HG02588 (cell line): ENCODE data around the gene PLPP4.

Experiments
- ATAC-seq: cut with Tn5 transposase; IDR thresholded peaks from one replicate; pipeline ENCODE4 v1.9.1; 2021; ENCODE audit warnings: mild to moderate bottlenecking, moderate library complexity; ENCODE audit not compliant: unreplicated experiment

PLPP4 gene

DNA sequence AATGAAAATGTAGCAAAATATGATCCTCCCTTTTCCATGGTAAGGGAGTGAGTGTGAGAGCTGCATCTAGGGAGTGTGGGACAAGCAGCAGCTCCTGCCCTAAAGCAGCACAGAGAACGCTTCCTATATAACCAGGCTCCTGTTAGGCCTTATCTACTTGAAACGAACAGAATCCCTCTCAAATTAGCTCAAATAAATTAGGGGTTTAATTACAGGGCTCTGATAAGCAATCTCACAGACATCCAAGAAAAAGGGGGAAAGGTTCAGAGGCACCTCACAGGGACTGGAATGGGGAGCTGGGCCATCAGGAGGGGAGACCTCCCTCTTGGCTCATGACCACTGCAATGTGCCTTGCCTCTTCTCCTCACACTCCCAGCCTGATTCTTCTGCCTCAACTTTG lies 57.9 kb downstream of the PLPP4 start:
- no peak for ATAC-seq

GRCh38 chr10:120515741-120516140 lies 58.7 kb downstream of the PLPP4 start:
- ATAC-seq: no peak

DNA sequence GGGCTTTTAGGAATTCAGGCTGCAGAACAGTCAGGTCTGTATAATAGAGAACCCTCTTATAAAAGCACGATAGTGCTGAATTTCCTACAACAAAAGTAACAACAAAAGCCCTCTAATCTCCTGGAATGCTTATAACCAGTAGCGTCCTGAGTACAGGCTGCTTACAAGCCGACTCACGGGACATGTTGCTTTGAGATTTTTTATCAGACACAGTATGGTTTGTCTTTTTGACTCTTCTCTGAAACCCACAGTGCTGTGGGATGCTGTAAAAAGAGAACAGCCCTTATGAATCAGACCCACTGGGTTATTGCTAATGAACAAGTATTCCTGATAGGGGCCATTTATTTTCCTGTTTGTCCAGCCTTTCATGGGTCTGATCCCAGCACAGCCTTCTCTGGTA lies 59.4 kb downstream of the PLPP4 start:
- ATAC-seq: no peak

GRCh38 chr10:120517196-120517595 lies 60.2 kb downstream of the PLPP4 start:
- ATAC-seq: no peak

GRCh38 chr10:120517881-120518484 lies 61.0 kb downstream of the PLPP4 start:
- no peak for ATAC-seq

DNA sequence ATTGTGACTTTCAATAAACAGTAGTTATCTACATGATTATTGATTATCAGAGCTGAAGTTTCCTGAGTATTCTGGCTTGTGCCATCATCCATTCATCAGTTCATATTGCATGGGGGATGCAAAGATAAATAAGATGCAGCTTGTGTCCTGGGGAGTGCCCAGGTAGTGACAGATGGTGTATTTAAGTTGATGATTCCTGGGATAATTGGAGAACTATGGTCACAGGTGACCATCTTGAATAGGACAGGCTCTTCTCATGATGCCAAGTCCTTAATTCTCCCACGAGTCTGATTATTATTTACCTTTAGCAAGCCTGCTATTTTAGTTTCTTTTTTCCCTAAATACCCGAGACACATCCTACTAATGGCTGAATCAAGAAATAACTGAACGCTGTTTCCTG lies 64.9 kb downstream of the PLPP4 start:
- ATAC-seq: no peak

- no peak for ATAC-seq
Measured at GRCh38 chr10:120527691-120528090, 70.7 kb downstream of the PLPP4 start.

GRCh38 chr10:120530699-120531098 lies 73.7 kb downstream of the PLPP4 start:
- no peak for ATAC-seq

DNA sequence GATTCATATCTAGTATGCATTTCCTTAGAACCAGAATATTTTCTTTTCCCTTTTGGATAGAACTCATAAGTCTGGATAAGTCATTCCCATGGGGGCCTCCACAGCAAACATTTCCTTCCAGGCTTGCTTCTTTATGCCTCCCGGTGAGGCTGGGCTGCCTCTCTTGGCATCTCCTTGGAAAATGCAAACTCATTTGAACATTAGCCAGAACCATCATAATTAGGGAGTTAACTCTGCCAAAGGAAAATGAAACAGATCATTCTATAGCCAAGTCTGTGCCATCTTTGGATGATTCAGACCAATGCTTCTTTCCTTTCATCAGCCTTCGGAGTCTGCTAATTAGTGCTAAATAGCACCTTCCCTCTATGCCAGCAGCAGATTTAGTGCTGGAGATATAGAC lies 81.1 kb downstream of the PLPP4 start:
- no peak for ATAC-seq

GRCh38 chr10:120539076-120539475 lies 82.0 kb downstream of the PLPP4 start:
- ATAC-seq: no peak

DNA sequence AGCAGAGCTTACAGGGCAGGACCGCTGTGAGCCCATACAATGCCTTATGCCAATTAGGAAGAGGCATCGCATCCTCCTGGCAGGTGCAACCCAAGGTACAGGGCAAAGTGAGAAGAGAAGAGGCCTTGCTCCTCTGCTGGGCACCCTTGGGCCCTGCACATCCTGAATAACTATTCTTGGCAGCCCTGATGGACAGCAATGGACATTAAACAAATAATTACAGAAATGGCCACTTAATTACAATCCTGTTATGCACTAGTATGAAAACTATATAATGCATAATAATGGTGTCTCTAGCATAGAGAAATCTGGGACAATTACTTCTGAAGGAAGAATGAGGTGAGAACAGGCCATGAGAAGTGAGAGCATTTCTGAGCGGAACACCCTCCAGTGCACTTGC lies 83.5 kb downstream of the PLPP4 start:
- ATAC-seq: no peak

GRCh38 chr10:120541984-120542383 lies 85.0 kb downstream of the PLPP4 start:
- ATAC-seq: no peak

DNA sequence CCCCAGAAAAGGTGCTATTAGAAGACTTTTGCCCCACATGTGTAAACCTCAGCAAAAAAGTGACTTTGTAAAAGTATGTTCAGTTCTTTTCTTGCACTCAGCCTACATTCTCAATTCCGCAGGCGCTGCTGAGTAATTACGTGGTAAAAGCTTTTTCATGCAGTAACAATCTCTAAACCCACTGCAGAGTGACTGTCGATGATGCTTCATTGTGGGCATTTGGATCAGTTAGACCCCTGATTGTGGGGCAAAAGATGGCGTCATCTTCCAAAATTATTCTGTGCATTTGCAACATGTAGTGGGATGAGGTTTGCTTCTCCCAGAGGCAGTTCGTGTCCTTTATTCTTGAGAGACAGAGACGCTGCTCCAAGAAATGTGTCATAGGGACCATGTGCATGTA lies 85.6 kb downstream of the PLPP4 start:
- ATAC-seq: no peak

DNA sequence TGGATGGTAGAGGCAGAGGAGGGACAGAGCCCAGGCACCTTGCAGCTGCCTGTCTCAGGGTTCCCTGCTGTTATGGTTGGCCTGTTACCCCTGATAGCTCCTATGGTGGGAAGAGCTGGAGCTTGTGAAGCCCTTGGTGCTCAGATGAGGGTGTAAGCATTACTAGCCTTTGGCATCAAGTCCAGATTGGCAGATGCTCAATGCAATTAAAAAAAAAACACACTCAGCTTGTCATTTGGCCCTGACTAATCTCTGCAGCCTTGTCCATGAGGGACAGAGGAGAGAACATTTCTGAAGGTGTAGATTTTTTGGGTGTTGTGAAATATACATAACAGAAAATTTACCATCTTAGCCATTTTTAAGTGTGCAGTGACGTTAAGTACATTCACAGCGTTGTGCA lies 86.3 kb downstream of the PLPP4 start:
- no peak for ATAC-seq

- ATAC-seq: no peak
Measured at GRCh38 chr10:120548210-120548609, 91.2 kb downstream of the PLPP4 start.

DNA sequence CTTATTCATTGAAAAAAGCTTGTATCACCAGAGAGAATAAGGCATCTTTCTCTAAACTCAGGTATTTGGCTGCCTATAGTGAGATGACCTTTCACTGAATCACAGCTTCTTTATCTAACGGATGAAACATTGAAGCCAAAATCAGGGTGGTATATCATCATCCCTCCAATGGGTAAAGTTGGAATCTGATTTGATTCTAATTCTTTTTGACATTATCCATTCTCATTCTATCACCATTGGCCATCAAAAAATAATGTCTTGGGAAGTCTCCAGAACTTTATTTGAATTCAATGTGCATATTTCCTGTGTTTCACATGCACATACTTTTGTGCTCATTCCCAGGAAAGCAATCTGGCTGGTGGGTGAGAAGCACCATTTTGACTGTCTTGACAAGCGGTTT lies 95.2 kb downstream of the PLPP4 start:
- no peak for ATAC-seq

- ATAC-seq: no peak
Measured at GRCh38 chr10:120553911-120554310, 96.9 kb downstream of the PLPP4 start.

DNA sequence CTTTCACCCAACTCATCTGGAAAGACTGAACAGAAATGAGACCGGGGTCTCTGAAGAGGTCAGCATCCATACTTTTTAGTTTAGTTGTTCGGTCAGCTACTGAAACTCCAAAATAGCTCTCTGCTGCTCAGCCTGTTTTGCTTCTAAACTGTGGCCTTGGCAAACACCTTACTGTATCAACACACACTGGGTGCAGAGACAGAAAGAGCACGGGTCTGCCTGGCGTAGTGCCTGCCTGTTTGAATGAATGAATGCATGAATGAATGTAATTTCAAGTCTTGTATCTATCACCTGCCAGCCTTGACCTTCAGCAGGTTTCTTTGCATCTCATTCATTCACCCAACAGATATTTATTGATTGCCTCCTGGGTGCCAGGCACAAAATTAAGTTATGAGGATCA lies 98.4 kb downstream of the PLPP4 start:
- no peak for ATAC-seq

- no peak for ATAC-seq
Measured at GRCh38 chr10:120555842-120556532, 99.0 kb downstream of the PLPP4 start.

- no peak for ATAC-seq
Measured at GRCh38 chr10:120557311-120557710, 100.3 kb downstream of the PLPP4 start.

DNA sequence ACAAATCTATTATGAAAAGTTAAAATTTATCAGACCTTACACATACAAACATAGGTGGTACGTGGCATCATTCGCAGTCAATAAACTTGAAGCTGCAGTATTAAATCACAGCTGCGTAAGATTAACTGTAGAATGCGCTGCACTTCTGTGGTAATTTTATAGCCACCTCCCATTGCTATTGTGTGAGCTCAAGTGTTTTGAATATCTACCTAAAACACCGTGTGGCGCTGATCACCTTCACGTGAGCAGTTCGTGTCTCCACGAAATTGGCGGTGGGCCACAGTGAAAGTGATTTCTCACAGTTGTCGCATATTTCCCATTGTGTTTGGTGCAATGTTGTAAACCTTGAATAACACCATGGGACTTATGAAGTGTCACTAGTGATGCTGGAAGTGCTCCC lies 102.8 kb downstream of the PLPP4 start:
- ATAC-seq: no peak

DNA sequence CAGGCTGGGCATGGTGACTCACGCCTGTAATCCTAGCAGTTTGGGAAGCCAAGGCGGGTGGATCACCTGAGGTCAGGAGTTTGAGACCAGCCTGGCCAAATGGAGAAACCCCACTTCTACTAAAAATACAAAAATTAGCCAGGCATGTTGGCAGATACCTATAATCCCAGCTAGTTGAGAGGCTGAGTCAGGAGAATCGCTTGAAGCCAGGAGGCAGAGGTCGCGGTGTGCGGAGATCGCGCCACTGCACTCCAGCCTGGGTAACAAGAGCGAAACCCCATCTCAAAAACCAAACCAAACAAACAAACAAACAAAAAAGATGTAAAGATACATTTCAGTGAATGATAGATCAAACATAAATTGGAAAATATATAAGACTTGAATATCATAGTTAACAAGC lies 105.9 kb downstream of the PLPP4 start:
- ATAC-seq: no peak

DNA sequence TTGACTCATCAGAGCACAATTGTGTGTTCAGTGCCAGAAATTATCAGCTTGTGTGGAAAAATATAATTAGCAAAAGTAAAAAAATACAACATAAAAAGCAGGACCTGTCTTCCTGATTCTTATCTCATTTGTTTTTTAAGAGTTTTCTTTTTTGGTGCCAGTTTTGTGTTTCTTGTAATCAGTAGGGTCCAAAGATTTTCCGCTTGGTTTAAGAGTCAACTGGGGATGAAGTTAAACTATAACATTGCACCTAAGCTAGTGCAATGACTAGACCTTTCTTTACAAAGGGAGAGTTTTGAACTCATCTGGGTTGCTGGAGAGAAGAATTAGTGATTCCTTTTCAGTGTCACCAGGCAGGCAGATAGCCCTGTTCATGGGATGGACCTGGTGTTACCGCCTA lies 113.4 kb downstream of the PLPP4 start:
- ATAC-seq: no peak
